Right atrium auricular region (tissue), 2 donors: ENCODE data around the gene ADAMTSL4. TPM values are rescaled to one million over a fixed set of nuclear protein-coding genes. Genes with fewer than 3 reads are reported as not detected.
"Not testable (repeated sequence)": the region's sequence is repeated elsewhere in the genome, so short reads cannot be mapped to it uniquely, and the experiment has no call there.

Experiments
- DNase-seq: peaks from one replicate; pipeline ENCODE4 v3.0.0-alpha.2; 2019; ENCODE audit warnings: low spot score
- H3K27ac ChIP-seq, 2 donors: fragments of 200-600 bp; sonication (generic); 1 replicate in 1 of 2; 2 replicates in 1 of 2; pipeline ENCODE4 v1.5.1; 2016 to 2019
- H3K27me3 ChIP-seq, 2 donors: fragments of 200-600 bp; sonication (generic); one replicate each; pipeline versions ENCODE4 v1.5.1 to v1.6.0; 2017 to 2019
- H3K36me3 ChIP-seq: fragments of 200-600 bp; sonication (generic); one replicate; pipeline ENCODE4 v1.5.1; 2016
- H3K4me1 ChIP-seq, 2 donors: fragments of 200-600 bp; sonication (generic); one replicate each; pipeline versions ENCODE4 v1.5.1 to v1.6.0; 2017 to 2019
- H3K4me3 ChIP-seq, 2 donors: fragments of 200-600 bp; sonication (generic); 1 replicate in 1 of 2; 2 replicates in 1 of 2; pipeline ENCODE4 v1.5.1; 2017 to 2019; ENCODE audit warnings: mild to moderate bottlenecking in 1 of 2, moderate library complexity in 1 of 2
- H3K9me3 ChIP-seq, 2 donors: fragments of 200-600 bp; sonication (generic); one replicate each; pipeline ENCODE4 v1.5.1; 2019
- total RNA-seq, 2 donors: library from RNA; depleted of rRNA; stranded (reverse); fragments of >200 nt; gene quantifications; one replicate each; pipeline ENCODE4 v1.1.0, GENCODE V29; 2016
- TF ChIP-seq, protein P1 (sequence below), 2 donors: fragments of 200-600 bp; sonication (generic); IDR thresholded peaks; one replicate each; pipeline ENCODE4 v1.5.1; 2019; ENCODE audit warnings: antibody characterized with exemption in 2 of 2

ADAMTSL4 gene
- total RNA-seq, 2 donors from 2014 or later, result 21.9 to 41.1 TPM

DNA sequence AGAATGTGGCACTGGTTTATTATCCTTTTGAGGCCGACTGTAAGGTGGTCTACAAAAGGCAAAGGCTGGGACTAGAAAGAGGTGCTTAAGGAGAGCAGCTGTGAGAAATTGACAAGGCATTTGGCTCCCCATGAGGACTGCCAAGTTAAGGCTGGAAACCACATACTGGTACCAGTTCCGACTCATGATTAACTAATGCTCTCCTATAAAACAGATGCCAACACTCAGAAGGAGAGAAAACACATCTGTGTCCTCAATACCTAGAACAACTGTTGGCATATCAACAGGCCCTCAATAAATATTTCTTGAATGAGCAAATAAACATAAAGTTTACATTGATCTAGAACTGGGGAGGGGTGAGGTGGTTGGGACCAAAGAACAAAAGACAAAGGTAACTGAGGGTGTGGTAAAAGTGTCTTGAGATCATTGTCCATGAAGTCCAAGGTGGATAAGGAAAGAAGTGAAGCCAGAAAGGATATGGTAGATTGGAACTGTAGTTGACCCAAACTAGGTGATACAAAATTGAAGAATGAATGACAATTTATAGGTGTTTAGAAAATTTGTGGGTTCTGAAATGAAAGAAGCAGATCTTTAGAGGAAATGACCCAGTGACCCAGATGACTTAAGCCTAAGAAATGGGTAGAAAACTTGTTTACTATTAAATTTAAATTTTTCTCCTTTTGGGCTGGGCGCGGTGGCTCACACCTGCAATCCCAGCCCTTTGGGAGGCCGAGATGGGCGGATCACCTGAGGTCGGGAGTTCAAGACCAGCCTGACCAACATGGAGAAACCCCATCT, 47.1 kb downstream of the ADAMTSL4 start:
- H3K36me3 ChIP-seq, result no peaks in the 10 kb centered on the region
- H3K4me1 ChIP-seq, result no peaks in the 10 kb centered on the region
- no peak overlapping the region for H3K27ac ChIP-seq
- TF ChIP-seq, protein P1, sequence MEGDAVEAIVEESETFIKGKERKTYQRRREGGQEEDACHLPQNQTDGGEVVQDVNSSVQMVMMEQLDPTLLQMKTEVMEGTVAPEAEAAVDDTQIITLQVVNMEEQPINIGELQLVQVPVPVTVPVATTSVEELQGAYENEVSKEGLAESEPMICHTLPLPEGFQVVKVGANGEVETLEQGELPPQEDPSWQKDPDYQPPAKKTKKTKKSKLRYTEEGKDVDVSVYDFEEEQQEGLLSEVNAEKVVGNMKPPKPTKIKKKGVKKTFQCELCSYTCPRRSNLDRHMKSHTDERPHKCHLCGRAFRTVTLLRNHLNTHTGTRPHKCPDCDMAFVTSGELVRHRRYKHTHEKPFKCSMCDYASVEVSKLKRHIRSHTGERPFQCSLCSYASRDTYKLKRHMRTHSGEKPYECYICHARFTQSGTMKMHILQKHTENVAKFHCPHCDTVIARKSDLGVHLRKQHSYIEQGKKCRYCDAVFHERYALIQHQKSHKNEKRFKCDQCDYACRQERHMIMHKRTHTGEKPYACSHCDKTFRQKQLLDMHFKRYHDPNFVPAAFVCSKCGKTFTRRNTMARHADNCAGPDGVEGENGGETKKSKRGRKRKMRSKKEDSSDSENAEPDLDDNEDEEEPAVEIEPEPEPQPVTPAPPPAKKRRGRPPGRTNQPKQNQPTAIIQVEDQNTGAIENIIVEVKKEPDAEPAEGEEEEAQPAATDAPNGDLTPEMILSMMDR (IDR thresholded peaks at IDR 0.05), result no peak
- no peak overlapping the region for H3K4me3 ChIP-seq
- H3K9me3 ChIP-seq, result no peaks in the 10 kb centered on the region
- no peaks in the 10 kb centered on the region for H3K27me3 ChIP-seq
- no peak for DNase-seq

DNA sequence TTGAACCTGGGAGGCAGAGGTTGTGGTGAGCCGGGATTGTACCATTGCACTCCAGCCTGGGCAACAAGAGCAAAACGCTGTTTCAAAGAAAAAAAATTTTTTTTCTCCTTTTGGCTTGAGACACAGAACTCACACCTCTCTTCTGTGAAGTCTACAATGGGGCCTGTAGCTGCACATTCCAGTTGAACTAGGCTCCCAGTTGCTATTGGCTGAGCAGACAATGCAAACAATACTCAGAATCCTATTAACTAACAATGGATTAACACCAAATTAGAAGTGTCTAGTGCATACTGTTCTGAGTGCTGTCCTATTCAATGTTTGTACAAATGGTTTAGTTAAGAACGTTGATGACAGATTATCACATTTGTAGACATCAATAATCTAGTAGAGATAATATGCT, 47.8 kb downstream of the ADAMTSL4 start:
- Histone ChIP-seq H3K4me3 (no peak overlapping the region), H3K4me1 (no peaks in the 10 kb centered on the region), H3K36me3 (no peaks in the 10 kb centered on the region), H3K27ac (no peak overlapping the region), H3K27me3 (no peaks in the 10 kb centered on the region), H3K9me3 (no peaks in the 10 kb centered on the region)
- TF ChIP-seq, protein P1 (IDR thresholded peaks at IDR 0.05), result no peak
- DNase-seq, result no peak

DNA sequence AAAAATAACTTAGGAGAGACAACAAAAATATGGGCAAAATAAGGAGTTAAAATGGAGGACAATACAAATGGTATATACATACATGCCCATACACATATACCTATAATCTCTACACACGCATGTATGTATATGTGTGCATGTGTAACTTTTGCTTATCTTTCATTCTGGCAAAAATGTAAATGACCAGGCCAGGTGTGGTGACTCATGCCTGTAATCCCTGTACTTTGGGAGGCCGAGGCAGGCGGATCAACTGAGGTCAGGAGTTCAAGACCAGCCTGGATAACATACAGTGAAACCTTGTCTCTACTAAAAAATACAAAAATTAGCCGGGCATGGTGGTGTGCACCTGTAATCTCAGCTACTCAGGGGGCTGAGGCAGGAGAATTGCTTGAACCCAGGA, 49.1 kb downstream of the ADAMTSL4 start:
- H3K4me1 ChIP-seq, H3K36me3 ChIP-seq, H3K27ac ChIP-seq, H3K27me3 ChIP-seq, H3K4me3 ChIP-seq, H3K9me3 ChIP-seq, DNase-seq: not testable (repeated sequence)

DNA sequence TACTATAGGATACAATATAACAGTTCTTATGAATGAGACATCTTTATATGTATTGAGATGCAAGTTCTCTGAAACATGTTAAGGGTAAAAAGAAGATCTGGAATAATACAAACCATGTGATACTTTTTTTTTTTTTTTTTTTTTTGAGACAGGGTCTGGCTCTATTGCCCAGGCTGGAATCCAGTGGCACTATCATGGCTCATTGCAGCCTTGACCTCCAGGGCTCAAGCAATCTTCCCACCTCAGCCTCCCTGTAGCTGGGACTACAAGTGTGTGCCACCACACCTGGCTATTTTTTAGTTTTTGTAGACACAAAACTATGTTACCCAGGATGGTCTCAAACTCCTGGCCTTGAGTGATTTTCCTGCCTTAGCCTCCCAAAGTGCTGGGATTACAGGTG, 52.3 kb downstream of the ADAMTSL4 start:
- no peak for DNase-seq
- H3K4me3 ChIP-seq, result no peak overlapping the region
- H3K36me3 ChIP-seq, result no peaks in the 10 kb centered on the region
- H3K27me3 ChIP-seq, result no peaks in the 10 kb centered on the region
- no peaks in the 10 kb centered on the region for H3K9me3 ChIP-seq
- TF ChIP-seq, protein P1 (IDR thresholded peaks at IDR 0.05), result no peak
- H3K4me1 ChIP-seq, result peaks cover 0 to 12% of the 10 kb centered on the region in 2 donors
- H3K27ac ChIP-seq, result no peak overlapping the region

DNA sequence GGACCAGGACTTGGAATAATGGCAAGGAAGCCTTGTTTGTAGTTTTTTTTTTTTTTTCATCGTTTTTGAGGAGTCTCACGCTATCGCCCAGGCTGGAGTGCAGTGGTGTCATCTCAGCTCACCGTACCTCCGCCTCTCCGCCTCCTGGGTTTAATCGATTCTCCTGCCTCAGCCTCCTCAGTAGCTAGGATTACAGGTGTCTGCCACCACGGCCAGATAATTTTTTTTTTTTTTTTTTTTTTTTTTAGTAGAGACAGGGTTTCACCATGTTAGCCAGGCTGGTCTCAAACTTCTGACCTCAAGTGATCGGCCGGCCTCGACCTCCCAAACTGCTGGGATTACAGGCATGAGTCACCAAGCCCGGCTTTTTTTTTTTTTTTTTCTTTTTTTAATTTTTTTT, 53.2 kb downstream of the ADAMTSL4 start:
- H3K4me1 ChIP-seq, result peaks cover 0 to 12% of the 10 kb centered on the region in 2 donors
- H3K9me3 ChIP-seq, DNase-seq, H3K27me3 ChIP-seq, H3K4me3 ChIP-seq, H3K36me3 ChIP-seq, H3K27ac ChIP-seq: not testable (repeated sequence)

DNA sequence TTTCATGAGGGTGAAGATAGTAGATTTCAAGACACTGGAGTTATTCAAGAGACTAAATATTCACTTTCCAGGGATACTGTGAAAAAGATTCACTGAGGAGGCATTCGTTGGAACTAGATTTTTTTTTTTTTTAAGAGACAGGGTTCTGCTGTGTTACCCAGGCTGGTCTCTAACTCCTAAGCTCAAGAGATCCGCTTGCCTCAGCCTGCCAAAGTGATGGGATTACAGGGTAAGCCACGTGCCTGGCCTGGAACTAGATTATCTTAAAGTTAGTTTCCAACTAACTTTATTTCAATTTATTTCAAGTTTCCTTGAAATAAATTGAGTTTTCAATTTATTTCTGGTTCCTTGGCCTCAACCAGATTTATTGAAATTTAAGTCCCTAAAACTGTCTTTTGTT, 54.5 kb downstream of the ADAMTSL4 start:
- no peaks in the 10 kb centered on the region for H3K36me3 ChIP-seq
- H3K4me1 ChIP-seq, result peaks cover 0 to 12% of the 10 kb centered on the region in 2 donors
- H3K27ac ChIP-seq, result peak overlapping the region; percentile 79 to 84
- H3K9me3 ChIP-seq, result no peaks in the 10 kb centered on the region
- no peaks in the 10 kb centered on the region for H3K27me3 ChIP-seq
- DNase-seq, result no peak
- TF ChIP-seq, protein P1 (IDR thresholded peaks at IDR 0.05), result no peak
- H3K4me3 ChIP-seq, result no peak overlapping the region

DNA sequence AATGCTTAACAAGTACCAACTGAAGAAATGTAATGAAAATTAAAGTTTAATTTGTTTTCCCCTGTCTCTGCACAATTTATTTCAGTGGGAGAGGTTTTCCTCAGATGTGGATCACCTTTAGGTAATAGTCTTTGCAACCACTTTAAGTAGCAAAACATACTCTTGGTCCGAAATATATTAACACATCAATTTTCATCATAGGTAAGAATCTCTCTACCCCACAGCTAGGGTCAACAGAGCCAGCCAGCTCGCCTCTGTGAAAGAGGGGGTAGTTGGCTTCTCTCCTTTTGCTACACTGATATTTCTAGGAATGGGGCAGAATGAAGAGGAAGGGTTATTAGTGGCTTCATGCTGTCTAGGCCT, 55.0 kb downstream of the ADAMTSL4 start:
- TF ChIP-seq, protein P1 (IDR thresholded peaks at IDR 0.05), result no peak
- H3K4me1 ChIP-seq, result peaks cover 0 to 16% of the 10 kb centered on the region in 2 donors
- H3K27me3 ChIP-seq, result no peaks in the 10 kb centered on the region
- H3K4me3 ChIP-seq, result no peak overlapping the region
- DNase-seq, result no peak
- H3K36me3 ChIP-seq, result no peaks in the 10 kb centered on the region
- no peaks in the 10 kb centered on the region for H3K9me3 ChIP-seq
- peak overlapping the region; percentile 79 to 84 for H3K27ac ChIP-seq

DNA sequence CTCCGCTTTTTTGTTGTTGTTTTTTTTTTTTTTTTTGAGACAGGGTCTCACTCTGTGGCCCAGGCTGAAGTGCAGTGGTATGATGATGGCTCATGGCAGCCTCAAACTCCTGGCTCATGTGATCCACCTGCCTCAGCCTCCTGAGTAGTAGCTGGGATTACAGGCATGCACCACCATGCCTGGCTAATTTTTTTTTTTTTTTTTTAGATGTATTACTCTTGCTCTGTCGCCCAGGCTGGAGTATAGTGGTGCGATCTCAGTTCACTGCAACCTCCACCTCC, 56.2 kb downstream of the ADAMTSL4 start:
- Histone ChIP-seq H3K27ac (peak overlapping the region; percentile 79 to 84), H3K4me1 (peaks cover 0 to 28% of the 10 kb centered on the region in 2 donors)
- H3K9me3 ChIP-seq, H3K4me3 ChIP-seq, H3K36me3 ChIP-seq, DNase-seq, H3K27me3 ChIP-seq: not testable (repeated sequence)
